Measurements from ENCODE around the gene NGF.

DNA sequence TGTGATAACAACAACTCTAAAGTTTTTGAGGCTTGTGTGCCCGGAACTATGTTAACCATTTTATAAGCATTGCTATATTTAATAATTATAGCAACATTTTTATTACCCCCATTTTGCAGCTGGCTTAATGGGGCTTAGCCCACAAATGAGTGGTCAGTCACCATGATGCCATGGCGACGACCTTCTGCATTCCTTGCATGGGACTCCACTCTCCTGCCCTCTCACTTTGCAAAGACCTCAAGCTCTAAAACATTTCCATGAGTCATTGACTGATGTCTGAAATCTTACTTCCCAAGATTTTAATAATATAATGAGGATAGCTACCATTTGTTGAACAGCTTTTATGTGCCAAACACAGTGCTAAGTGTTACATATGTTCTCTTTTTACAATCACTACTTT is 15.4 kb downstream of the NGF start:
- TF ChIP-seq CTCF (IDR thresholded peaks at IDR 0.05) (no peak), POLR2A (IDR thresholded peaks at IDR 0.05) (no peak)

Data from thyroid gland (tissue), 4 donors.